Activated gamma-delta T cell treated with Interleukin-2 at 50 U/mL for 16 hours (primary cell): ENCODE results near the gene CA5A.

ENCODE experiments used
- DNase-seq: peaks from one replicate; pipeline ENCODE4 v3.0.0-alpha.2; 2020

Gene CA5A

DNA sequence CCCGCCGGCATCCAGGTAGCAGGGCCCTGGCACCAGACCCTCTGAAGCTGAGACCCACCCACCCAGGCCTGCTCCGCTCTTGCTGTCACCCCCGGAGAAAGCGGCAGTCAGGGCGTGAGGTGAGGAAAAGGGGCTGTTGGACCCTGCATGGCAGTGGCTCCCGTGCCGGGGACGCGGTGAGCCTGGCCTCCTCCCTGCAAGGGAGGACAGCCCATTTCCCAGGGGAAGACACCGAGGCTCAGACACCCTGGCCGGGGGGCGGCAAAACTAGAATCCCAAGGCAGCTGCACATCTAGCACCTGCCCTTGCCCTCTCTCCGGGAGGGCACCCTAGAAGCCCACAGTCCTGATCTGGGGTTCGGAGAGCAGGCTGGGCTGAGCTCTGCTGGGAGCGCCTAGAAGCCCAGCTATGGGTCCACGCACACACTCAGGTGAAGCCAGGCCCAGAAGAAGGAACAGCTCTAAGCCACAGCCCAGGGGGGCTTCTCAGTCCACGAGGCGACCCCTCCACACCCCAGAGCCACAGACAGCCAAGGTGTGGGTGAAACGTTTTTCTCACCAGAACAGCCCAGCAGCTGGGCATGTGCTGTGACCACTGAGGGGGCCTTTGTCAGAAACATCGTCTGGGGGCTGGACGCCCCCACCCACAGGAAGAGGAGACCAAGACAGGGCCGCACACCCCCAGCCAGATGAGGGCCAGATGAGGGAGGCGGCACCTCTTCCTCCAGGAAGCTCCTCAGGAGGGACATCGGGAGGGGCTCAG lies 89.4 kb downstream of the CA5A start:
- no peak for DNase-seq

DNA sequence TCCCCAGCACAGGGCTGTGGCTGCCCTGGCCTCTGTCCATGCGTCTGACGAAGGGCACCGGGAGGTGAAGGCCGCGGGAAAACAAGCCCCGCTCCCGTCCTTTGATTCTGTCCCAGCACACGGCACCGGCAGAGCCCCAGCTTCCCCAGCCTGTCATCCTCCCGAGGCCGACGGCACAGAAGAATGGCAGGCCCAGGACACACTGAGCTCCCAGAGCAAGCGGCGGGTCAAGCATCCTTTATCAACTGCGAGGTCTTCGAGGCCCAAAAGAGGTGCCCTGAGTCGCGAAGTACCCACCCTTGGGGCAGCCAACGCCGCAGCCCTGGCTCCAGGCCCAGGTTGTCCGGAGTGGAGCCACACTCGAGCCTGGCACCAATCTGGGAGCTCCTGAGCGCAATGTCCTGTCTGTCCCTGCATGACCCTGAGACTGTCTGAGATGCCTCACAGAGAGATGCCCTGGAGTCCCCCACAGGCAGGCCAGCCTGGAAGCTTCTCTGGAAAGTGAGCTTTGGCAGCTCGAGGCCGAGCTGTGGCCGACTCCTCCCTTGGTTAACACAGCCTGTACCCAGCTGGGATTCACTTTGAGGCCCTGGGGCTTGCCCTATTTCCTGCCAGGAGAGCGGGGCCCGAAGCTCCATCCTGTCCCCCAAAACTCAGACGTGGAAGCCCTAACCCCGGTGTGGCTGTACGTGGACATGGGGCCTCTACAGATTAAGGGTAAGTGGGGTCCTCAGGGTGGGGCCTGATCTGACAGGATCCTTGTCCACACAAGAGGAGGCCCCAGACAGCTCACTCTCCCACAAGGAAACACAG lies 90.3 kb downstream of the CA5A start:
- no peak for DNase-seq

- DNase-seq, result no peak
These were observed 91.1 kb downstream of the CA5A start for GRCh38 chr16:87845213-87845612.

DNA sequence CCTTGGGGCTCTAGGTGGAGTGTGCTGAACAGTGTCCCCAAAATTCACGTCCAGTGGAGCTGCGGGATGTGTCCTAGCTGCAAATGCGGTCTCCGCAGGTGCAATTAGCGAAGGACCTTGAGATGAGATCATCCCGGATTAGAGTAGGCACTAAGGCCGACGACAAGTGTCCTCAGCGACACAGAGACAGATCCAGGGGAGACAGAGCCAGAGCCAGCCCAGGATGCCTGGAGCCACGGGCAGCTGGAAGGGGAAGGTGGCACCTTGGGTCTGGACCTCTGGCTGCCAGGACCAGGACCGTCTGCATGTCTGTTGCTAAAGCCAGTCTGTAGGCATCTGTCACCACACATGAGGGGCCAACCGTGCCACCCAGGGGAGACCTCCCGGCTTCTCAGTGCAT lies 91.5 kb downstream of the CA5A start:
- no peak for DNase-seq

GRCh38 chr16:87844120-87844733 lies 92.1 kb downstream of the CA5A start:
- no peak for DNase-seq

- no peak for DNase-seq
These were observed 92.6 kb downstream of the CA5A start for GRCh38 chr16:87843678-87844105.

- no peak for DNase-seq
These were observed 94.0 kb downstream of the CA5A start for GRCh38 chr16:87842209-87842869.

GRCh38 chr16:87841340-87842208 lies 94.8 kb downstream of the CA5A start:
- DNase-seq, result no peak

- DNase-seq, result no peak
These were observed 95.9 kb downstream of the CA5A start for GRCh38 chr16:87840271-87840978.

DNA sequence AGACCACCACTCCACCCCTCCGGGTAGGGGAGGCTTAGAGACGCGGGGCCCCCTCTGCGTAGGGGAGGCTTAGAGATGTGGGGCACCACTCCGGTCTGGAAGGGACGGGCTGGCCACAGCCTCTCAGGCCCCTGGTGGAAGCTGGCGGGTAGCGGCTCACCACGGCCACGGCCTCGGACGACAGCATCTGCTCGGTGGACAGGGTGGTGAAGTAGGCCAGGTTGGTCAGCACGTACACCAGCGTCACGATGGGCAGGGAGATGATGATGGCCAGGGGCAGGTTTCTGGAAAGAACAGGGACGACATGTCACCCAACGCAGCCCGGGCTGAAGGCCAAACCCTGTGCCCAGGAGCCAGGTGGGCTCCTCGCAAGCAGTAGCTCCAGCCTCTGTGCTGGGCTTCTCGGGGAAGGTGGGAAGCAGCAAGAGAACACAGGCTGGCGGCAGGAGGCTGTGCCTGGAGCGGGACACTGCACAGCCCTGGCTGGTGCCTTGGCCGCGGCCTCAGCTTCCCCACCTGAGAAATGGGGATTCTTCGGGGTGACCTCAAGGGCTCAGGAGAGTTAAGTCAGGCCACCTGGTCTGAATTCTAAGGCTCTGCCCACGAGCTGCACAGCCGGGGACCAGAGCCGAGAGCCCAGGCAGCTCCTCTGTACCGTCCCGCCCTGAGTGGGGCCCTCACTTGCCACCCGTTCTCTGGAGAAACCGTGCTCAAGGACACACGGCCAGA lies 96.6 kb downstream of the CA5A start:
- no peak for DNase-seq

DNA sequence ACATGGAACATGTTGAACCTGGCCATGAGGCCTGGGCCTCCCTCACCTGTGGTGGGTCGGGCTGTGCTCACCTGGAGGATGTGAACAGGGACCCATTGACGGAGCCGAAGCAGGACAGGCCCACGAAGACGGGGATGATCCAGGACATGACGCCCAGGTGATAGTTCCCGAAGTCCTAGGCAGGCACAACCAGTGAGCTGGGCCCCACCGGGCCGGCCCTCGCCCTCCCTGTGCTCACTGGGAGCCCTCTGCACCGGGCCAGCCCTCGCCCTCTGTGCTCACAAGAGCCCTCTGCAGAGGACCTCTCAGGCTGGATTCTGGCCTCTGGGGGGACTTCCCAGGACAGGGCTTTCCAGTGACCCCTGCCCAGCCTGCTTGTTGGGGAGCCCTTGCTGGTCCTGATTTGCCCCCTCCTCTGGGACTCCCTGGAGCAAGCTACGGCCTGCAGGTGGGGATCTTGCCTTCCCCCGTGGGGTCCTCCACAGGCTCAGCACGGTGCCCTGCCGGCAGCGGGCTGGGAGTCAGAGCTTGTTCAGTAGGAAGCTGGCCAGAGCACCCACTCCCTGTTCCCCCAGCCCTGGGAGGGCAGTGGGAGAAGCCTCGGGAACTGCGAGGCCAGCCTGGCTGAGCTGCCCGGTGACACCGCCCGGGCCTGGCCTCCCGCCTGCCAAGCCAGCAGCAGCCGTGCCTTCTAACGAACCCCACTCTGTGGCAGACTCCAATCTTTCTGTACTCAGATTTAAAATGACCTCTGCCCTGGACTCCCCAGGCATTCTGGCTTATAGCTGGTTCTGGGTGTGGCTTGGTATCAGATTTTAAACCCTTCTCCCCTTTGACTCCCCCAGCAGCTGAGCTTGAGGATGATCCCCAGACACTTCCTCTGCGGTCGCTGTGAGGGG lies 97.4 kb downstream of the CA5A start:
- DNase-seq, result no peak
